K562 (cell line): Measurements from ENCODE around the gene MRPS33. TPM values are rescaled to one million over a fixed set of nuclear protein-coding genes. Genes with fewer than 3 reads are reported as not detected.

Source experiments
- ADNP ChIP-seq: fragments of 200-800 bp; sonication (Bioruptor generic); IDR thresholded peaks from 2 replicates; pipeline ENCODE4 v1.6.1; 2016; ENCODE audit warnings: missing genetic modification characterization, missing compliant biosample characterization
- CCAR2 ChIP-seq: fragments of 200-400 bp; formaldehyde crosslinking; IDR thresholded peaks from 2 replicates; pipeline ENCODE4 v1.6.1; 2017; ENCODE audit warnings: mild to moderate bottlenecking, low read depth, low read length
- CGGBP1 ChIP-seq: fragments of 250-450 bp; sonication (Bioruptor Pico); IDR thresholded peaks from 2 replicates; pipeline ENCODE4 v1.9.0; 2021; ENCODE audit warnings: mild to moderate bottlenecking
- DPF2 ChIP-seq: fragments of 450-650 bp; IDR thresholded peaks from 2 replicates; pipeline ENCODE4 v1.6.1; 2016
- ETS1 ChIP-seq: conservative IDR thresholded peaks from 2 replicates; pipeline ENCODE4 v1.6.1; 2011; ENCODE audit warnings: low read depth, mild to moderate bottlenecking, low read length; ENCODE audit not compliant: control insufficient read depth
- FOS ChIP-seq: IDR thresholded peaks from 3 replicates; pipeline ENCODE4 v1.6.1; 2011; ENCODE audit not compliant: insufficient read length; ENCODE audit errors: extremely low read depth
- GATAD2A ChIP-seq: fragments of 450-650 bp; IDR thresholded peaks from 2 replicates; pipeline ENCODE4 v1.6.1; 2017
- MXD1 ChIP-seq: fragments of 250-450 bp; sonication (Bioruptor Pico); IDR thresholded peaks from 2 replicates; pipeline ENCODE4 v1.8.0; 2021; ENCODE audit warnings: borderline replicate concordance, mild to moderate bottlenecking, moderate library complexity; ENCODE audit not compliant: poor library complexity, severe bottlenecking
- PBX2 ChIP-seq, 2 experiments: IDR thresholded peaks in 1 of 2; conservative IDR thresholded peaks in 1 of 2; 2 replicates each; pipeline ENCODE4 v1.6.1; 2016; ENCODE audit warnings: low read depth in 2 of 2, mild to moderate bottlenecking in 1 of 2, missing compliant biosample characterization in 1 of 2, missing genetic modification characterization in 1 of 2, moderate library complexity in 1 of 2
- SMAD4 ChIP-seq: fragments of 250-450 bp; sonication (Bioruptor Pico); conservative IDR thresholded peaks from 2 replicates; pipeline ENCODE4 v1.8.0; 2021; ENCODE audit warnings: inconsistent platforms, mild to moderate bottlenecking, moderate library complexity
- THRA ChIP-seq: fragments of 450-650 bp; IDR thresholded peaks from 2 replicates; pipeline ENCODE4 v1.6.1; 2017; ENCODE audit warnings: mild to moderate bottlenecking, moderate library complexity
- ZBTB43 ChIP-seq: sonication (generic); formaldehyde crosslinking; IDR thresholded peaks from 2 replicates; pipeline ENCODE4 v1.8.0; 2023; ENCODE audit warnings: mild to moderate bottlenecking, missing genetic modification reagents
- ZBTB7A ChIP-seq: IDR thresholded peaks from 2 replicates; pipeline ENCODE4 v1.6.1; 2011; ENCODE audit warnings: low read depth, mild to moderate bottlenecking, low read length, moderate library complexity, borderline replicate concordance; ENCODE audit not compliant: control insufficient read depth
- ZFX ChIP-seq: sonication (generic); formaldehyde crosslinking; IDR thresholded peaks from 2 replicates; pipeline ENCODE4 v1.8.0; 2022; ENCODE audit warnings: mild to moderate bottlenecking, missing genetic modification reagents, moderate library complexity
- ZNF785 ChIP-seq: fragments of 250-450 bp; sonication (Bioruptor Pico); IDR thresholded peaks from 2 replicates; pipeline ENCODE4 v1.4.0; 2020; ENCODE audit warnings: mild to moderate bottlenecking
- polyA plus RNA-seq, 8 experiments: library from polyadenylated mRNA; depleted of rRNA in 4 of 8; stranded (reverse) in 5 of 8; unstranded in 3 of 8; fragments of >200 nt; fragmentation: Nextera tagmentation in 2 of 8; fragmentation: Illumina TruSeq in 1 of 8; extraction: Ambion mirVana in 2 of 8; extraction: Trizol in 1 of 8; gene quantifications; 2 replicates each; pipeline versions ENCODE4 v1.2.1 to v1.2.3, GENCODE V29; 2011 to 2014; ENCODE audit warnings: inconsistent platforms in 1 of 8, missing spikeins in 1 of 8
- total RNA-seq, 7 experiments: library from RNA; depleted of rRNA in 6 of 7; stranded (reverse); fragments of >200 nt in 6 of 7; fragmentation: Illumina TruSeq in 2 of 7; extraction: Trizol in 2 of 7; gene quantifications; 2 replicates each; pipeline versions ENCODE4 v1.2.1 to v1.2.3, GENCODE V29; 2011 to 2021; ENCODE audit warnings: low replicate concordance in 1 of 7

MRPS33 gene
- total and polyA plus RNA-seq, 9 of the 15 experiments (the other 6 are each of a cell fraction or from before 2014, with no cell fraction given), result 81.1 to 442 (median 149) TPM

- no peak for TF ChIP-seq PBX2 (CRISPR knock-in tag; IDR thresholded peaks at IDR 0.05; ENCODE audit: low read depth)
- no peak for TF ChIP-seq PBX2 (tag; conservative IDR thresholded peaks at IDR 0.05; ENCODE audit: low read depth)
- 0 out of 2 replicates have a peak, but pooled peaks have one; percentile 57 for TF ChIP-seq DPF2
- 0 out of 2 replicates have a peak, but pooled peaks have one; percentile 87 for TF ChIP-seq CCAR2
- peak; percentile 66; the same call in 1 of the 2 replicates for TF ChIP-seq ZBTB43 (CRISPR knock-in tag)
- TF ChIP-seq SMAD4 (CRISPR knock-in tag), result peak; percentile 61; the same call in 1 of the 2 replicates
- TF ChIP-seq CGGBP1 (CRISPR knock-in tag), result peak; percentile 69; the same call in 1 of the 2 replicates
- peak; percentile 98 for TF ChIP-seq ZFX (CRISPR knock-in tag)
- no peak for TF ChIP-seq ADNP (tag)
- no peak for TF ChIP-seq FOS
- TF ChIP-seq GATAD2A, result peak; percentile 89; the same call in 1 of the 2 replicates
- no peak for TF ChIP-seq ZNF785
- peak; percentile 99 for TF ChIP-seq ZBTB7A
- peak; percentile 41 for TF ChIP-seq MXD1 (CRISPR knock-in tag)
- TF ChIP-seq THRA, result no peak
- peak; percentile 76 for TF ChIP-seq ETS1
Measured at GRCh38 chr7:141014524-141015395, at the start of gene MRPS33 (continued).
